GF-D8 (cell line): ENCODE data around the gene ADM5.

Experiments used
- DNase-seq: peaks from one replicate; lab custom pipeline; 2025; lab: John Stamatoyannopoulos, UW

Gene ADM5

GRCh38 chr19:49680421-49681351 lies 8.7 kb upstream of the ADM5 start:
- peak; percentile 58 for DNase-seq

- DNase-seq: no peak
These were observed 7.6 kb upstream of the ADM5 start for GRCh38 chr19:49681830-49682229.

DNA sequence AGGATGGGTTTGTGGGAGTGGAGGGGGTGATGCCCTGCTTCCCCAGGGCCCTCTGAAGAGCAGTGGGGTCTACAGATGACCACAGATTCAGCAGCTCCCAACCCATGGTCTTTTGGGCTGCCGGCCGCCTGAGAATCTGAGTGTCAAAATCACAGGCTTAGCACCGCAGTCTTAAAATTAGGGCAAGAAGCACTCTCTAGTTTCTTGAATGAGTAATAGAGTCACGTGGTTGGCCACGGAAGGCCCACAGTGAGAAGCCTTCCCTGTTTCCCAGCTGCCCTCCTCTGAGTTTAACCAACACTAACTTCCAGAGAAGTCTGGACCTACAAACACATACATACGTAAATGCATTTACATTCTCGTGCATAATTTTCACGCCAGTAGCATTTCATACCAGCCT lies 7.1 kb upstream of the ADM5 start:
- DNase-seq: no peak

DNA sequence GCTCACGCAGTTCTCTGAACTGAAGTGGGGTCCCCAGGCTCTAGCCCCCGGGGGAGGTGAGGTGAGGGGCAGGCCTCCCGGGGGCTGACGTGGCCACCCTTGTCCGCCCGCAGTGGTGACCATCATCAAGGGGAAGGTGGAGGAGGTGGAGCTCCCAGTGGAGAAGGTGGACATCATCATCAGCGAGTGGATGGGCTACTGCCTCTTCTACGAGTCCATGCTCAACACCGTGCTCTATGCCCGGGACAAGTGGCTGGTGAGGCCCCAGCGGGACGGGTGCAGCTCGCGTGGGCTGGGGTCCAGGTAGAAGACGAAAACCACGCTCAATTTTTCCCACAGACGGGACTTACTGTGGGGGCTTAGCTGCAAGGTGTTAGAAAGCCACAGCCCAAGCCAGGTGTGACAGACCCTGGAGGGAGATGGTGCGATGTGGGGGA lies 5.6 kb upstream of the ADM5 start:
- no peak for DNase-seq

- no peak for DNase-seq
These were observed 5.0 kb upstream of the ADM5 start for GRCh38 chr19:49684251-49684982.

GRCh38 chr19:49684983-49685553 lies 4.3 kb upstream of the ADM5 start:
- DNase-seq: no peak

DNA sequence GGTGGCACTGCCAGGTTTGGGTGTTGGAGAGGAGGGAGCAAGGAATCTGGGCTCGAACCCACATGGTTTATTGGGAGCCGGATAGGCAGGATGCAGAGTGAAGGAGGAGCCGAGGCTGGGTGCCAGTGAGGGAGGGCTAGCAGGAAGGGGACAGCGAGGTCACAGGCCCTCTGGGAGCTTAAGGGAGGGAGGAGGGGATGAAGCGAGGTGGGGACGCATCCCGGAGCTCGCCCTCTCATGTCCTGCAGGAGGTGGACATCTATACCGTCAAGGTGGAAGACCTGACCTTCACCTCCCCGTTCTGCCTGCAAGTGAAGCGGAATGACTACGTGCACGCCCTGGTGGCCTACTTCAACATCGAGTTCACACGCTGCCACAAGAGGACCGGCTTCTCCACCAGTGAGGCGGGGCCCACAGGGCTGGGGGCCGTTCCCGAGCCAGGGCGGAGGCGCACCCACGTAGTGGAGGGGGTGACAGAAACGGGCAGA lies 3.5 kb upstream of the ADM5 start:
- no peak for DNase-seq

GRCh38 chr19:49686503-49687088 lies 2.8 kb upstream of the ADM5 start:
- DNase-seq: no peak

- no peak for DNase-seq
These were observed 2.2 kb upstream of the ADM5 start for GRCh38 chr19:49687150-49687549.

- DNase-seq: no peak
These were observed 1.7 kb upstream of the ADM5 start for GRCh38 chr19:49687566-49688316.

DNA sequence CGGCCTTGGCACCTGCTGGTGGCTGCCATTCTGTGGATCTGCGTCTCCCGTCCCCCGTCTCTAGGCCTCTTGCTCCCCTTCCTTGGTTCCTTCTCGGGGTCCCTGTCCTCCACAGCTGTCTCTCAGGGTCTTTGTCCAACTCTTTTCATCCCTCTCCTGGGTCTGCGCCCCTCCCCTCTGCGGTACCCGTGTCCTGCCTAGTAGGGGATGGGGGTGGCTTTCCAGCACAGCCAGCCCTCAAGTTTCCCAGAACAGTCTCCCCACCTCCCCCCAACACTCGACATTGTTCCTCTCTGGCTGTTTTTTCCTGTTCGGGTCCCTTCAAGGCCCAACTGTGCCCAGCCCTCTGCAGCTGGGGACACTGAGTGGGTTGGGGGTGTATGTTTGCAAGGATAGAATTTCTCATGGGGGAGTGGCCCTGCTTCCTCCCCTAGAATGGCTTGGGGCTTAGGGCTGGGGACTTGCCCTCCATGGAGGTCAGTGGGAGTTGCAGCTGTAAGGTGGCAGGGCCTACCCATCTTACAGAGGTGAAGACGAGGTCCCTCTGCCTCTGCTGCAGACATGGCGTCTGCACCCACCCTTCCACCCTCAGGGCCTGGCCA lies 762 bp upstream of the ADM5 start:
- DNase-seq: no peak

DNA sequence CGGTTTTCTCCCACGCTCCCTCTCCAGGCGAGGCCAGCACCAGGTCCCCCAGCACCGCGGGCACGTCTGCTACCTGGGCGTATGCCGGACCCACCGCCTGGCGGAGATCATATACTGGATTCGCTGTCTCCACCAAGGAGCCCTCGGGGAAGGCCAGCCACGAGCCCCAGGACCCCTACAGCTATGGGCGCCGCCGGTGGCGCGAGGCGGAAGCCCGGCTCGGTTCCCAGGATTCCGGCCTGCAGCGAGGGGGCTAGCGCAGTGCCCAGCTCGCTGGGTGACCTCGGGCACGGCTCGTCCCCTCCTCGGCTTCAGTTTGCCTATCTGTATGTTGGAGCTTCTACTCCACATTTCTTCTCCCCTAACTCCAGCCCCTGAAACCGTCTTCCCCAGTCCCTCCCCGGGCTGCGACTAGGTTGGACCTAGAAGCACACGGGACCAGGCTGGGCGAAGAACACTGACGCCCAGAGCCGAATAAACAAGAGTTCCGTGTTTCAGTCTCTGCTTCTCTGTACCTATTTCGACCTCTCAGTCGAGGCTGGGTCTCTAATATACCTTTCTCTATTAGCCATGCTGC lies 773 bp downstream of the ADM5 start:
- DNase-seq: no peak

- DNase-seq: no peak
These were observed 1.4 kb downstream of the ADM5 start, which contains the start of gene CPT1C for GRCh38 chr19:49690656-49691242. TSS of gene CPT1C (plus strand) at chr19:49691116. CDS start at chr19:49692253, 1,137 bp downstream.

- DNase-seq: no peak
These were observed 2.1 kb downstream of the ADM5 start for GRCh38 chr19:49691243-49692146.

DNA sequence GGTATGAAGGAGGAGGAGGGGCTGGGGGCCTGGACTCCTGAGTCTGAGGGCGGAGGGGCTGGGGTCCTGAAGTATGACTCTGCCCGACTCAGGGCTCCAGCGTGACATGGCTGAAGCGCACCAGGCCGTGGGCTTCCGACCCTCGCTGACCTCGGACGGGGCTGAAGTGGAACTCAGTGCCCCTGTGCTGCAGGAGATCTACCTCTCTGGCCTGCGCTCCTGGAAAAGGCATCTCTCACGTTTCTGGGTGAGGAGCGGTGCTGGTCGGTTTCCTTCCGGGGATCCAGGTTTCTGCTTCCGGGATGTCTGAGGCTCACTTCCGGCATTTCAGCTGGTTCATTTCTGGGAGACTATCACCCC lies 2.7 kb downstream of the ADM5 start:
- no peak for DNase-seq

- no peak for DNase-seq
These were observed 6.7 kb downstream of the ADM5 start for GRCh38 chr19:49696115-49696514.

DNA sequence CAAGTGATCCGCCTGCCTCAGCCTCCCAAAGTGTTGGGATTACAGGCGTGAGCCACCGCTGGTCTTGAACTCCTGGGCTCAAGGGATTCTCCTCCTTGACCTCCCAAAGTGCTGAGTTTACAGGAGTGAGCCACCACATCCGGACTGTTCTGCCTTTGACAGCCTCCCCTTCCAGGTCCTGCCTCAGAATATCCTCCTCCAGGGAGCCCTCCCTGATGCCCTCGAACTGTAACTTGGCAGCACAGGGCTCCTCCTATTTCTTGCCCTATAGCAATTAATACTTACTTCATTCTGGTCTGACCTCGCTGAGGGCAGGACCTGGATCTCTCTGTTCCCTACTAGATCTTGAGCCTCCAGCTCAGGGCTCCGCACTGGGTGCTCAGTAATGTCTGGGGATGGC lies 7.5 kb downstream of the ADM5 start:
- DNase-seq: no peak

DNA sequence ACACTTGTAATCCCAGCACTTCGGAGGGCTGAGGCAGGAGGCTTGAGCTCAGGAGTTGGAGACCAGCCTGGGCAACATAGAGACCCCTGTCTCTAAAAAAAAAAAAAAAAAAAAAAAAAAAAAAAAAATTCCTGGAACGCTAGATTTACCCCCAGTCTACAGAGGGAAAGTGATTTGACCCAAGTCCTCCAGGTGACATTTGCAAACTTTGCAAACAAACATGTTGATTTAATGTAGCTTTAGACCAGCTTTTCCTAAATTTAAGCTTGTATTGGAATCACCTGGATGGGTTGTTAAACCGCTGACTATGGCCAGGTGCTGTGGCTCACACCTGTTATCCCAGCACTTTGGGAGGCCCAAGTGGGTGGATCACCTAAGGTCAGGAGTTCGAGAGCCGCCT lies 10.0 kb downstream of the ADM5 start:
- no peak for DNase-seq

DNA sequence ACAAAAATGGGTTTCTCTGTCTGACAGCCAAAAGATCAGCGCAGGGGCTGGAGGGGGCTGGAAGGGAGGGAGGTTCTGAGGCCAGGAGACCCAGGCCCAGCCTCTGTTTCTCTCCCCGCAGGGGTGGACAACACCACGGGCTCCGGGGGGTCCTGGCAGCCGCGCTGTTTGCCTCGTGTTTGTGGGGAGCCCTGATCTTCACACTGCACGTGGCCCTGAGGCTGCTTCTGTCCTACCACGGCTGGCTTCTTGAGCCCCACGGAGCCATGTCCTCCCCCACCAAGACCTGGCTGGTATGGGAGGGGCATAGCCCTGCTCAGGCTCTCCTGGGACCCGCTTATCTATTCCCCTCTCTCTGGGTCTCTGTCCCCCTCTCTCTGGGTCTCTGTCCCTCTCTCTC lies 11.2 kb downstream of the ADM5 start:
- DNase-seq: no peak
